H1 (cell line): ENCODE measurements around the gene TRHDE. TPM values are rescaled to one million over a fixed set of nuclear protein-coding genes. Genes with fewer than 3 reads are reported as not detected.

ENCODE experiments used
- CTCF ChIA-PET: fragments of 300-600 bp; sonication (Branson Sonifier 250); formaldehyde crosslinking; loops from one replicate; lab custom pipeline; 2021; ENCODE audit not compliant: partially characterized antibody; lab: Charles Lee
- POLR2A ChIA-PET: fragments of 300-600 bp; sonication (Branson Sonifier 250); formaldehyde crosslinking; loops from one replicate; lab custom pipeline; 2021; ENCODE audit warnings: inconsistent platforms; ENCODE audit not compliant: partially characterized antibody; lab: Charles Lee
- DNase-seq, 2 experiments: peaks; one replicate each; pipeline versions ENCODE4 v3.0.0 to v3.0.0-alpha.2; 2010 to 2022; ENCODE audit warnings: low spot score in 2 of 2, low read depth in 1 of 2, mixed read lengths in 1 of 2
- FAIRE-seq: peaks from 2 replicates; lab custom pipeline; 2011; peaks lifted over from hg19 to GRCh38; lab: Jason Lieb, UNC
- H2AFZ ChIP-seq: 2 replicates; pipeline ENCODE4 v1.8.1; 2012; ENCODE audit warnings: low read length, inconsistent platforms
- H2AK5ac ChIP-seq: 2 replicates; pipeline ENCODE4 v1.6.1; 2013; ENCODE audit warnings: low read depth, low read length
- H2BK120ac ChIP-seq: replicated peaks from 2 replicates; pipeline ENCODE3; 2013; ENCODE audit warnings: low read depth, low read length, inconsistent platforms
- H2BK12ac ChIP-seq: 2 replicates; pipeline ENCODE4 v1.6.1; 2013; ENCODE audit warnings: low read depth, low read length
- H2BK15ac ChIP-seq: 2 replicates; pipeline ENCODE4 v1.6.1; 2013; ENCODE audit warnings: low read length
- H2BK20ac ChIP-seq: 2 replicates; pipeline ENCODE4 v1.6.1; 2013; ENCODE audit warnings: low read length
- H2BK5ac ChIP-seq: 2 replicates; pipeline ENCODE4 v1.6.1; 2013; ENCODE audit warnings: low read depth, low read length
- H3K14ac ChIP-seq: 2 replicates; pipeline ENCODE4 v1.6.1; 2013; ENCODE audit warnings: inconsistent platforms; ENCODE audit not compliant: insufficient read length
- H3K18ac ChIP-seq: 2 replicates; pipeline ENCODE4 v1.6.1; 2013; ENCODE audit warnings: low read length; ENCODE audit errors: extremely low read depth
- H3K23ac ChIP-seq: 2 replicates; pipeline ENCODE4 v1.6.1; 2013; ENCODE audit warnings: inconsistent platforms; ENCODE audit not compliant: insufficient read length
- H3K23me2 ChIP-seq: 2 replicates; pipeline ENCODE4 v1.6.1; 2013; ENCODE audit warnings: low read depth, low read length
- H3K27ac ChIP-seq: 2 replicates; pipeline ENCODE4 v1.6.1; 2011; ENCODE audit warnings: low read depth, low read length, inconsistent platforms
- H3K27me3 ChIP-seq, 4 experiments: replicated peaks in 1 of 4; 1 replicate in 1 of 4; 2 replicates in 3 of 4; pipeline versions ENCODE4 v1.6.1 to v1.8.1; 2011 to 2013; ENCODE audit warnings: low read length in 3 of 4, mild to moderate bottlenecking in 3 of 4, inconsistent platforms in 2 of 4, mixed read lengths in 2 of 4, moderate library complexity in 1 of 4; ENCODE audit not compliant: control insufficient read depth in 3 of 4, insufficient read depth in 3 of 4; ENCODE audit errors: extremely low read depth in 1 of 4
- H3K36me3 ChIP-seq, 4 experiments: 2 replicates each; pipeline versions ENCODE4 v1.6.1 to v1.8.1; 2011 to 2013; ENCODE audit warnings: mild to moderate bottlenecking in 4 of 4, low read length in 3 of 4, moderate library complexity in 2 of 4, control low read depth in 1 of 4, inconsistent platforms in 1 of 4; ENCODE audit not compliant: insufficient read depth in 4 of 4, control insufficient read depth in 2 of 4
- H3K4ac ChIP-seq: replicated peaks from 2 replicates; pipeline ENCODE3; 2013; ENCODE audit warnings: low read length, low read depth, mixed read lengths, inconsistent platforms; ENCODE audit not compliant: insufficient read length
- H3K4me1 ChIP-seq, 4 experiments: replicated peaks in 1 of 4; 1 replicate in 1 of 4; 2 replicates in 3 of 4; pipeline versions ENCODE4 v1.6.1 to v1.8.1; 2011 to 2013; ENCODE audit warnings: low read length in 3 of 4, inconsistent platforms in 2 of 4, mixed read lengths in 1 of 4; ENCODE audit not compliant: insufficient read depth in 4 of 4, control insufficient read depth in 3 of 4
- H3K4me2 ChIP-seq, 2 experiments: 2 replicates each; pipeline versions ENCODE4 v1.6.1 to v1.8.1; 2011 to 2013; ENCODE audit warnings: low read depth in 2 of 2, low read length in 2 of 2, control low read depth in 1 of 2, inconsistent platforms in 1 of 2, mild to moderate bottlenecking in 1 of 2; ENCODE audit not compliant: insufficient read depth in 1 of 2
- H3K4me3 ChIP-seq, 4 experiments: fragments of 200-600, 300-600 bp in 1 of 4; sonication (generic), shearing (Covaris generic), sonication (Bioruptor Twin) in 1 of 4; 2 replicates each; pipeline versions ENCODE4 v1.5.1 to v1.8.1; 2011 to 2016; ENCODE audit warnings: low read length in 4 of 4, low read depth in 3 of 4, control low read depth in 2 of 4, inconsistent platforms in 2 of 4, mild to moderate bottlenecking in 2 of 4, mixed read lengths in 1 of 4, moderate library complexity in 1 of 4; ENCODE audit not compliant: insufficient read depth in 2 of 4; ENCODE audit errors: extremely low read depth in 1 of 4
- H3K56ac ChIP-seq: replicated peaks from 2 replicates; pipeline ENCODE3; 2013; ENCODE audit warnings: low read depth, mild to moderate bottlenecking, mixed read lengths, low read length, inconsistent platforms; ENCODE audit not compliant: insufficient read length
- H3K79me1 ChIP-seq: 2 replicates; pipeline ENCODE4 v1.6.1; 2013; ENCODE audit warnings: low read depth, low read length, control low read depth
- H3K79me2 ChIP-seq, 2 experiments: 2 replicates each; pipeline versions ENCODE4 v1.6.1 to v1.8.1; 2012 to 2013; ENCODE audit warnings: low read length in 2 of 2, mild to moderate bottlenecking in 2 of 2, inconsistent platforms in 1 of 2; ENCODE audit not compliant: insufficient read depth in 2 of 2, control insufficient read depth in 1 of 2
- H3K9ac ChIP-seq, 4 experiments: replicated peaks in 1 of 4; 1 replicate in 1 of 4; 2 replicates in 3 of 4; pipeline versions ENCODE4 v1.6.1 to v1.8.1; 2011 to 2013; ENCODE audit warnings: low read depth in 3 of 4, low read length in 3 of 4, control low read depth in 2 of 4, mild to moderate bottlenecking in 2 of 4, moderate library complexity in 2 of 4, inconsistent platforms in 1 of 4; ENCODE audit errors: extremely low read depth in 1 of 4
- H3K9me3 ChIP-seq, 2 experiments: 2 replicates each; pipeline versions ENCODE4 v1.6.1 to v1.8.1; 2012 to 2013; ENCODE audit warnings: mild to moderate bottlenecking in 2 of 2, moderate library complexity in 2 of 2, control low read depth in 1 of 2, inconsistent platforms in 1 of 2, low read depth in 1 of 2, low read length in 1 of 2, mixed read lengths in 1 of 2; ENCODE audit not compliant: insufficient read depth in 2 of 2
- H4K20me1 ChIP-seq, 2 experiments: replicated peaks in 1 of 2; 2 replicates each; pipeline versions ENCODE3 to v1.8.1; 2011 to 2013; ENCODE audit warnings: inconsistent platforms in 2 of 2, low read length in 2 of 2, mild to moderate bottlenecking in 1 of 2; ENCODE audit not compliant: insufficient read depth in 2 of 2, control insufficient read depth in 1 of 2
- H4K5ac ChIP-seq: 2 replicates; pipeline ENCODE4 v1.6.1; 2013; ENCODE audit warnings: low read length, low read depth, mixed read lengths, inconsistent platforms; ENCODE audit not compliant: insufficient read length
- H4K8ac ChIP-seq: 2 replicates; pipeline ENCODE4 v1.8.0; 2013; ENCODE audit warnings: mild to moderate bottlenecking, moderate library complexity, low read length, inconsistent platforms; ENCODE audit not compliant: insufficient read depth; ENCODE audit errors: extremely low read depth
- H4K91ac ChIP-seq: replicated peaks from 2 replicates; pipeline ENCODE3; 2013; ENCODE audit warnings: low read length, mixed read lengths, inconsistent platforms; ENCODE audit not compliant: insufficient read length
- WGBS, 2 experiments: shearing (Covaris generic) in 1 of 2; methylation state at CpG; one replicate each; pipeline versions ENCODE4 v1.1.6 to v1.1.7; 2013 to 2015; ENCODE audit warnings: low lambda C conversion rate in 2 of 2, mixed read lengths in 2 of 2, inconsistent platforms in 1 of 2, low coverage in 1 of 2, missing lambda C conversion rate in 1 of 2; ENCODE audit not compliant: insufficient replicate concordance in 2 of 2, insufficient coverage in 1 of 2, insufficient read length in 1 of 2; ENCODE audit errors: extremely low coverage in 1 of 2, missing lambda C conversion rate in 1 of 2; 5-methylcytosine and 5-hydroxymethylcytosine counted together
- polyA plus RNA-seq, 7 experiments: library from polyadenylated mRNA; depleted of rRNA in 3 of 7; stranded (reverse) in 5 of 7; unstranded in 2 of 7; fragments of >200 nt in 5 of 7; fragments of 200-250 nt in 2 of 7; gene quantifications; 1 replicate in 5 of 7; 2 replicates in 1 of 7; 4 replicates in 1 of 7; pipeline versions ENCODE4 v1.2.1 to v1.2.3, GENCODE V29; 2011 to 2013; ENCODE audit warnings: missing spikeins in 2 of 7, mixed read lengths in 2 of 7
- total RNA-seq: library from RNA; stranded (reverse); fragmentation: NEBNext Ultra II Directional; extraction: Animal tissue kit (Norgen Biotek cat#: 25700); gene quantifications from 2 replicates; pipeline ENCODE4 v1.2.1, GENCODE V29; 2021

The TRHDE gene
- total and polyA plus RNA-seq, 2 of the 8 experiments (the other 6 are each of a cell fraction or from before 2014, with no cell fraction given) = 1.3 to 5.0 TPM

- Histone ChIP-seq H2BK12ac (no peak overlapping the region), H2AFZ (no peak overlapping the region), H4K5ac (no peak overlapping the region), H3K79me1 (no peaks in the 10 kb centered on the region), H3K27ac (no peak overlapping the region), H4K91ac (no peak overlapping the region), H3K9ac (no peak overlapping the region), H3K23ac (no peak overlapping the region), H3K9me3 (no peaks in the 10 kb centered on the region), H3K56ac (no peak overlapping the region), H3K4me3 (no peak overlapping the region), H4K20me1 (no peaks in the 10 kb centered on the region), H2BK15ac (no peak overlapping the region), H4K8ac (no peak overlapping the region), H2BK5ac (no peak overlapping the region), H3K27me3 (no peaks in the 10 kb centered on the region), H3K4ac (no peak overlapping the region), H3K18ac (no peak overlapping the region), H2BK20ac (no peak overlapping the region), H2BK120ac (no peak overlapping the region), H3K79me2 (no peaks in the 10 kb centered on the region), H3K14ac (no peak overlapping the region), H2AK5ac (no peak overlapping the region), H3K36me3 (no peaks in the 10 kb centered on the region), H3K4me2 (no peak overlapping the region), H3K23me2 (no peaks in the 10 kb centered on the region), H3K4me1 (no peaks in the 10 kb centered on the region; a peak in 1 of 7 replicates)
- WGBS, 2 experiments = 90% methylated on average over 2 of the region's 2 CpGs; no CpG with 5 or more reads in 1 of the 2 experiments
- CTCF ChIA-PET = interaction anchor here (0.8 to 1.1 kb wide), 3 partner anchors 24 to 1148 kb away, joined by 3 to 4 read pairs (median 3); no protein-coding TSS in a partner anchor
- DNase-seq (no peak), FAIRE-seq (no peak)
- POLR2A ChIA-PET = no interaction called here
Observed at GRCh38 chr12:72692338-72692737, 420.2 kb downstream of the TRHDE start.
